NAMALWA (cell line): ENCODE results near the gene TSPEAR.
"Not testable (repeated sequence)": the region's sequence is repeated elsewhere in the genome, so short reads cannot be mapped to it uniquely, and the experiment has no call there.

Experiments
- DNase-seq: peaks from one replicate; pipeline ENCODE4 v3.0.0-alpha.2; 2015; ENCODE audit warnings: low spot score

Gene TSPEAR

GRCh38 chr21:44585892-44586291, 125.5 kb downstream of the TSPEAR start:
- no peak for DNase-seq

- no peak for DNase-seq
Measured at GRCh38 chr21:44583800-44584147, 127.6 kb downstream of the TSPEAR start.

- DNase-seq = no peak
Measured at GRCh38 chr21:44583089-44583799, 128.1 kb downstream of the TSPEAR start.

GRCh38 chr21:44582055-44582454, 129.3 kb downstream of the TSPEAR start:
- no peak for DNase-seq

DNA sequence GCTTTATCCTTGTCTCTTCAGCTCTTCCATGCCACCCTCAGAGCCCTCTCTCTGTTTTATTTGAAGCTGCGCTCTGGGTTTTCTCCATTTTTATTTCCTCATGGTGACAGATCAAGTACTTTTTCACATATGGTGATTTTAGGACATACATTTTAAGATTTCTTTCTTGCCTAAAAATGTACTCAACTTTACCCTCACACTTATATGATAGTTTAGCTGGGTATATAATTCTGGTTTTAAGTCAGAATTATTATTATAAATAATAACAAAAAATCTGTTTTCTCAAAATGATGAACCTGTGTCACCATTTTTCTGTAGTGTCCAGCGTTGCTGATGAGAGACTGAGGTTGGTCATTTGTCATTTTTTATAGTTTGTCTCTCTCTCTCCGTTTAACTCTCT, 130.2 kb downstream of the TSPEAR start:
- no peak for DNase-seq

GRCh38 chr21:44580231-44580821, 131.0 kb downstream of the TSPEAR start, which contains the start of gene KRTAP10-5:
Gene KRTAP10-5 (minus strand): TSS chr21:44580604. CDS start chr21:44580578, 26 bp downstream.
- not testable (repeated sequence) for DNase-seq

GRCh38 chr21:44579833-44580144, 131.6 kb downstream of the TSPEAR start:
- no peak for DNase-seq

DNA sequence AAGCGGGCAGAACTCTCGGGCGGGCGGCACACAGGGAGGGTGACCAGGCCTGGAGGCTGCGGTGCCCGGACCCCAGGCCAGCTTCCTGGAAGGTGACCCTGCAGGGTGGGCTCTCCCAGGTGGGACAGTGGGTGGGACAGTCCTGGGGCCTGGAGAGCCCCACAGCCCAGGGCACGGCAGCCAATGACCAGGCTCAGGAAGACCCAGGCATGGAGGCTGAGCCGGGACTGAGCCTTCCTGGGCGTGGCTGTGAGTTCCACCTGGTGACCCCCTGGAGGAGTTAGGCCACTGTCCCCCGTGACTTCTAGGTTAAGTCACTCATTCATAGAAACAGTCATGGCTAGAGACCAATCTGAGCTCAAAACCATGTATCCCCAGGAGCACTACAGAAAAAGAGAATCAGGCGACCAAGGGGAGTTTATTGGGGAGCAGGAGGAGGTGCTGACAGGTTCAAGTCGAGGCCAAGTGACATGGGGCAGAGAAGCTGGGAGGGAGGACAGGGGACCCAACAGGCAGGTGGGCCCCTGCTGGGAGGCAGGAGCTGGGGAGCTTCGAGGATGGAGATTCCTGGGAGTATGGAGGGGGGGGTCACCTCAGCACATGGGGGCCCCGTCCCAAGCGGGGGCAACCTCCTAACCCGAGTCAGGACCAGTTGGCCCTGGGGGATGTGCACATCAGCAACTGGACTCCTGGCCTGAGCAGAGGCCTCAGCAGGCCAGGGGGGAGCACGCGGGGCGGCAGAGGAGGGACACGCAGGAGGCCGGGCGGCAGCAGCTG, 132.1 kb downstream of the TSPEAR start:
- no peak for DNase-seq

DNA sequence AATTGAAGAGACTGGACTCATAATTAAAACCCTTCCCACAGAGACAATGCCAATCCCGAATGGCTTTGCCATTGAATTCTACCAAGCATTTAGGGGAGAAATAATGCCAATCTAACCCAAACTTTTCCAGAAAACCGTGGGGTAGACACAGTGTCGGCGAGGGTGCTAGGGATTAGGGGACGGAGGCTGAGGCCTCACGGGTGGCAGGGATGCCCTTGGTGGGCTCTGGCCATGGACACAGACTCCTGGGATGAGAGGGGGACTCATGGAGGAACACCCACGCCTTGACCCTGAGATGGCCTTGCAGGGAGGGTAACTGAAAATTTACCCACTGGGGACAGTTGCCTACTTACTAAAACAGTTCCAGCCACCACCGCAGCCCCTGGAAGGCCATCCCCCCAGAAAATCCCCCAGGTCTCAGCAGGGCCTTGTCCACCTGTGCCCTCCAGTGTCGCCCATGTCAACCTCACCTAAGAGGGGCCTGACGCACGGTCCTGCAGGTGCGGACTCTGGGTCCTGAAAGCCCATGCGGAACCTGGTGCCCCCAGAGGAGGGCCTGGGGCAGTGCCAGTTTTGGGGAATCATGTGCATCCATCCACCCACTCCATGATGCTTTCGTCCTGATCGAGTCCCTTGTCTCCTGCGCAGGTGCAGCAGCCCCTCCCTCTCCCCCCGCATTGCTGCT, 132.9 kb downstream of the TSPEAR start:
- DNase-seq = no peak

GRCh38 chr21:44576025-44576420, 135.3 kb downstream of the TSPEAR start:
- DNase-seq = no peak

- DNase-seq = no peak
Measured at GRCh38 chr21:44575307-44576024, 135.9 kb downstream of the TSPEAR start.

GRCh38 chr21:44574457-44575306, 136.7 kb downstream of the TSPEAR start:
- DNase-seq = peak; percentile 16

DNA sequence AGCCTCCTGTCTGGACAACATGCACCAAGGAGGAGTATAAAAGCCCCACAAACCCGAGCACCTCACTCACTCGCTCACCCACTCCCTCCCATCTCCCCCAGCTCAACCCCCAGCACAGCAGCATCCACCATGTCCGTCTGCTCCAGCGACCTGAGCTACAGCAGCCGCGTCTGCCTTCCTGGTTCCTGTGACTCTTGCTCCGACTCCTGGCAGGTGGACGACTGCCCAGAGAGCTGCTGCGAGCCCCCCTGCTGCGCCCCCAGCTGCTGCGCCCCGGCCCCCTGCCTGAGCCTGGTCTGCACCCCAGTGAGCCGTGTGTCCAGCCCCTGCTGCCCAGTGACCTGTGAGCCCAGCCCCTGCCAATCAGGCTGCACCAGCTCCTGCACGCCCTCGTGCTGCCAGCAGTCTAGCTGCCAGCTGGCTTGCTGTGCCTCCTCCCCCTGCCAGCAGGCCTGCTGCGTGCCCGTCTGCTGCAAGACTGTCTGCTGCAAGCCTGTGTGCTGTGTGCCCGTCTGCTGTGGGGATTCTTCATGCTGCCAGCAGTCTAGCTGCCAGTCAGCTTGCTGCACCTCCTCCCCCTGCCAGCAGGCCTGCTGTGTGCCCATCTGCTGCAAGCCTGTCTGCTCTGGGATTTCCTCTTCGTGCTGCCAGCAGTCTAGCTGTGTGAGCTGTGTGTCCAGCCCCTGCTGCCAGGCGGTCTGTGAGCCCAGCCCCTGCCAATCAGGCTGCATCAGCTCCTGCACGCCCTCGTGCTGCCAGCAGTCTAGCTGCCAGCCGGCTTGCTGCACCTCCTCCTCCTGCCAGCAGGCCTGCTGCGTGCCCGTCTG, 137.5 kb downstream of the TSPEAR start, which contains the start of gene KRTAP10-4:
KRTAP10-4 (plus strand) TSS at position 100 of the 827 bp plus-strand sequence; CDS start at position 130, 30 bp downstream.
- DNase-seq = not testable (repeated sequence)

DNA sequence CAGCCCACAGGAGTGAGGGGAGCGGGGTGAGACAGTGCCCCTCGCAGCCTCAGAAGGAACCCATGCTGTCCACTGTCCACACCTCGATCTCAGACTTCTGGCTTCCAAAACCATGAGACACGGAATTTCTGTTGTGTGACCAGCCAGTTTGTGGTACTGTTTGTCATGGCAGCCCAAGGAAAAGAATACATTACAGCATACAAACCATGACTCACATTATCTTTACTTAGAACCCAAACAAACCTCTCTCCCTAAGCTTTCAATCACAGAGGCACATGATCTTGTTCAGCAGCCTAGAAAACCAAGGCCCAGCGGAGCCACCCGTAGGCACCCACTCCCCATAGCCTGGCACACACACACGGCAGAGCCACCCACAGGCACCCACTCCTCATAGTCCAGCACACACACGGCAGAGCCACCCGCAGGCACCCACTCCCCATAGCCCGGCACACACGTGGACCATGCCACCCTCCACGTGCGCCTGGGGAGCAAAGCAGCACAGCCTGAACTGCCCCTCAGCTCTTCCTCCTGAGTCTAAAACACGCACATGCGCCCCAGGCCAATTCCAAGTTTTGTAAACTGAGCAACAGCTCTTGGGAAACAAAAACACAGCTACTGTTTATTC, 138.3 kb downstream of the TSPEAR start:
- no peak for DNase-seq

DNA sequence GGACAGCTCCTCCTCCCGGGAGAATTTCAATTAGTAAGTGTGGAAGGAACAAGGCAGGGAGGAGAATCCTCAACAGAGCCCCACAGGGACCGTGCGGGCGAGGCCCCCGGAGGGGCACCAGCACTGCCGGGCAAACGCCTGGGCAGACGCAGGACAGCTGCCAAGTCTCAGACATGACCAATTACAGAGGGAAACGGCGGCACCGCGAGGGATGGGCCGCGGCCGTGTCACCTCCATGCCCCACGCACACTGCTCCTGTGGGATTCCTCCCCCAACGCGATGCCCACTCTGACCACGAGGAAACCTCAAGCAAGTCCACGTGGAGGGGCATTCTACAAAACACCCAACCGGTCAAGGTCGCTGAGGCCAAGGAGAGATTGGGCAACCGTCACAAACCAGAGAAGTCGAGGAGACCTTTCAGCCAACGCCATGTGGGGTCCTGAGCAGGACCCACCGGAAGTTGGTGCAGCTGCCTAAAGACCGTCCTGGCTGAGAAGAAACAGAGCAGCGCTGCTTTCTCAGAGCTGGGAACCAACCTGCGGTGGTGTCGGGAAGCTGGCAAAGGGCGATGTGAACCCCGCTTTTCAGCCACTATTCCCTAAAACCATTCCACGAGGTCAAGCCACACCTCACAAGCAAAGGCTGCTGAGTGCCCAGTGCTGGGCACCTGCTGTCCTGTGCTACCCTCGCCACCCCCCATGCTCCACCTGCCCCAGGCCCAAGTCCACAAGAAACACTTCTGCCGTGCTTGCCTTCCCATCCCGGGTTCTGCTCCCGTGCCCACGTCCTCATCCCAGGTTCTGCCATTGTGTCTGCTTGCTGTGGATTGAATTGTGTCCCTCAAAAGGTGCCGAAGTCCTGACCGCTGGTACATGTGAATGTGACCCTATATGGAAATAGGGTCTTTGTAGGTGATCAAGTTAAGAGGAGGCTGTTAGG, 139.3 kb downstream of the TSPEAR start:
- DNase-seq = no peak

DNA sequence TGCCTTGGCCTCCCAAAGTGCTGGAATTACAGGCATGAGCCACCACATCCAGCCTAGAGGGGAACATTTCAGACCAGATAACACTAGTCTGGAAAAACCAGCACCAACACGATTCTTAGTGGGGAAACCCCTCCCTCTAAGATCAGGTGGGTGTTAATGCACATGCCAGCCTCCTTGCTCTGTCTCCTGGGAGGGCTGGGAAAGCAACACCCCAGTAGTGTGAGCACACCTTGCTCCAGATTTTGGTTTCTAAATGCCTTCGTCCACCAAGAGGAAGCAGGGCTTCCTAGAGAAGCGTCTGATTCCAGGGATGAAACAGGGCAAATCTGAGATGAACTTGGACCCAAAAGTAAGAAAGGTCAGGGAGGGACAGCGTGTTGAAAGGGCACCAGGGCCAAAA, 140.1 kb downstream of the TSPEAR start:
- no peak for DNase-seq

GRCh38 chr21:44569861-44570517, 141.4 kb downstream of the TSPEAR start:
- no peak for DNase-seq
